B cell (primary cell): Measurements from ENCODE around the gene TNFSF8.

Source experiments
- EZH2 ChIP-seq: IDR thresholded peaks from 2 replicates; pipeline ENCODE4 v1.6.1; 2012; ENCODE audit warnings: borderline replicate concordance, low read depth, mild to moderate bottlenecking, moderate library complexity, low read length; ENCODE audit not compliant: insufficient read depth, poor library complexity, severe bottlenecking
- TF ChIP-seq, protein P1 (sequence below): fragments of 200-600 bp; IDR thresholded peaks from one replicate; pipeline ENCODE4 v1.8.0; 2022; ENCODE audit warnings: antibody characterized with exemption, mild to moderate bottlenecking

DNA sequence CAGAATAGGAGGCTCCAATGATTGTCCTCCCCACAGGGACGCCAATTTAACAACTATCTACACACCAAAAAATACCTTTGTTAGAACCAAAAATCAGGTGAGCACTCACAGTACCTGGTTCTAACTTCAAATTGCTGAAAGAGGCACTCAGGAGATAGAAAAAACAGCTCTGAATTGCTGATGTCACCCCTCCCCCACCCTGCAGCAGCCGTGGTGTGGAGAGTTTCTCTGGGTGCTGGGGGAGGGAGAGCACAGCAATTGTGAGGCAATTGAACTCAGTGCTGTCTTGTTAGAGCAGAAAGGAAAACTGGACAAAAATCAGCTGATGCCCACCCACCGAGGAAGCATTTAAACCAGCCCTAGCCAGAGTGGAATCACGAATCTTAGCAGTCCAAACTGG lies 41.8 kb downstream of the TNFSF8 start:
- TF ChIP-seq, protein P1, sequence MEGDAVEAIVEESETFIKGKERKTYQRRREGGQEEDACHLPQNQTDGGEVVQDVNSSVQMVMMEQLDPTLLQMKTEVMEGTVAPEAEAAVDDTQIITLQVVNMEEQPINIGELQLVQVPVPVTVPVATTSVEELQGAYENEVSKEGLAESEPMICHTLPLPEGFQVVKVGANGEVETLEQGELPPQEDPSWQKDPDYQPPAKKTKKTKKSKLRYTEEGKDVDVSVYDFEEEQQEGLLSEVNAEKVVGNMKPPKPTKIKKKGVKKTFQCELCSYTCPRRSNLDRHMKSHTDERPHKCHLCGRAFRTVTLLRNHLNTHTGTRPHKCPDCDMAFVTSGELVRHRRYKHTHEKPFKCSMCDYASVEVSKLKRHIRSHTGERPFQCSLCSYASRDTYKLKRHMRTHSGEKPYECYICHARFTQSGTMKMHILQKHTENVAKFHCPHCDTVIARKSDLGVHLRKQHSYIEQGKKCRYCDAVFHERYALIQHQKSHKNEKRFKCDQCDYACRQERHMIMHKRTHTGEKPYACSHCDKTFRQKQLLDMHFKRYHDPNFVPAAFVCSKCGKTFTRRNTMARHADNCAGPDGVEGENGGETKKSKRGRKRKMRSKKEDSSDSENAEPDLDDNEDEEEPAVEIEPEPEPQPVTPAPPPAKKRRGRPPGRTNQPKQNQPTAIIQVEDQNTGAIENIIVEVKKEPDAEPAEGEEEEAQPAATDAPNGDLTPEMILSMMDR: no peak
- TF ChIP-seq EZH2: no peak
